ENCODE data around the gene F11R.

DNA sequence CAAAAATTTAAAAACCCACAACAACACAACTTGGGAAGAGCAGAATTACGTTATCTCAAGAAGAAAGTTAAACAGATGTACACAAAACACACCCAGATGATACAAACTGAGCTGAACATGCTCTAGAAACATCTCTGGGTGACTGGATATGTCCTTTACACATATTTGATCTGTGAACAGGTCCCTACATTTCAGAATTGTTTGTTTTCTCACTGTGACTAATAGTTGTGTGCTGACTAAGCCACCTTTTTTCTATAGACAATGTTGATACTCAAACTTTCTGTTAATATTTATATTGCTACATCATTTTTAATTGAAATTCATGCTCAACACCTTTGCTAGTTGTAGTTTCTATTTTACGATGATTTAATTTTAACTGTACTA, 1.0 kb upstream of the F11R start:
- TF ChIP-seq, protein P1, sequence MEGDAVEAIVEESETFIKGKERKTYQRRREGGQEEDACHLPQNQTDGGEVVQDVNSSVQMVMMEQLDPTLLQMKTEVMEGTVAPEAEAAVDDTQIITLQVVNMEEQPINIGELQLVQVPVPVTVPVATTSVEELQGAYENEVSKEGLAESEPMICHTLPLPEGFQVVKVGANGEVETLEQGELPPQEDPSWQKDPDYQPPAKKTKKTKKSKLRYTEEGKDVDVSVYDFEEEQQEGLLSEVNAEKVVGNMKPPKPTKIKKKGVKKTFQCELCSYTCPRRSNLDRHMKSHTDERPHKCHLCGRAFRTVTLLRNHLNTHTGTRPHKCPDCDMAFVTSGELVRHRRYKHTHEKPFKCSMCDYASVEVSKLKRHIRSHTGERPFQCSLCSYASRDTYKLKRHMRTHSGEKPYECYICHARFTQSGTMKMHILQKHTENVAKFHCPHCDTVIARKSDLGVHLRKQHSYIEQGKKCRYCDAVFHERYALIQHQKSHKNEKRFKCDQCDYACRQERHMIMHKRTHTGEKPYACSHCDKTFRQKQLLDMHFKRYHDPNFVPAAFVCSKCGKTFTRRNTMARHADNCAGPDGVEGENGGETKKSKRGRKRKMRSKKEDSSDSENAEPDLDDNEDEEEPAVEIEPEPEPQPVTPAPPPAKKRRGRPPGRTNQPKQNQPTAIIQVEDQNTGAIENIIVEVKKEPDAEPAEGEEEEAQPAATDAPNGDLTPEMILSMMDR (IDR thresholded peaks at IDR 0.05) = no peak
- peak; percentile 5 for TF ChIP-seq POLR2A (IDR thresholded peaks at IDR 0.05)

All from right lobe of liver (tissue), 4 donors.